ENCODE results near the gene SNTN. TPM values are rescaled to one million over a fixed set of nuclear protein-coding genes. Genes with fewer than 3 reads are reported as not detected.
"Not testable (repeated sequence)": the region's sequence is repeated elsewhere in the genome, so short reads cannot be mapped to it uniquely, and the experiment has no call there.

Gene SNTN
- total RNA-seq, 2 experiments from 2014 or later = not detected

GRCh38 chr3:63644928-63645781 is 7.3 kb upstream of the SNTN start:
- CTCF ChIA-PET; H3K4me1 Mint-ChIP-seq; H3K4me3 Mint-ChIP-seq; DNase-seq; H3K27ac Mint-ChIP-seq; H3K9me3 Mint-ChIP-seq; H3K36me3 Mint-ChIP-seq (ENCODE audit: low read depth); H3K27me3 Mint-ChIP-seq; POLR2A ChIA-PET: not testable (repeated sequence)

- Mint-ChIP-seq H3K9me3 (no peaks in the 10 kb centered on the region), H3K4me3 (no peak overlapping the region), H3K36me3 (ENCODE audit: low read depth) (no peaks in the 10 kb centered on the region), H3K4me1 (no peaks in the 10 kb centered on the region), H3K27ac (no peak overlapping the region), H3K27me3 (no peaks in the 10 kb centered on the region)
- POLR2A ChIA-PET = no interaction called here
- DNase-seq = no peak
- CTCF ChIA-PET = no interaction called here
Observed at GRCh38 chr3:63654211-63654610, 1.7 kb downstream of the SNTN start.

GRCh38 chr3:63654931-63655330 is 2.5 kb downstream of the SNTN start:
- ChIA-PET POLR2A (no interaction called here), CTCF (no interaction called here)
- DNase-seq = no peak
- no peaks in the 10 kb centered on the region for H3K27me3 Mint-ChIP-seq
- no peaks in the 10 kb centered on the region for H3K4me1 Mint-ChIP-seq
- H3K4me3 Mint-ChIP-seq = no peak overlapping the region
- no peaks in the 10 kb centered on the region for H3K9me3 Mint-ChIP-seq
- H3K27ac Mint-ChIP-seq = no peak overlapping the region
- H3K36me3 Mint-ChIP-seq (ENCODE audit: low read depth) = no peaks in the 10 kb centered on the region

- POLR2A ChIA-PET = no interaction called here
- no peak overlapping the region for H3K27ac Mint-ChIP-seq
- H3K9me3 Mint-ChIP-seq = no peaks in the 10 kb centered on the region
- CTCF ChIA-PET = no interaction called here
- H3K4me1 Mint-ChIP-seq = no peaks in the 10 kb centered on the region
- H3K36me3 Mint-ChIP-seq (ENCODE audit: low read depth) = no peaks in the 10 kb centered on the region
- no peak for DNase-seq
- H3K4me3 Mint-ChIP-seq = no peak overlapping the region
- H3K27me3 Mint-ChIP-seq = no peaks in the 10 kb centered on the region
Observed at GRCh38 chr3:63655519-63655918, 3.0 kb downstream of the SNTN start.

- CTCF ChIA-PET = no interaction called here
- no peaks in the 10 kb centered on the region for H3K4me1 Mint-ChIP-seq
Observed at GRCh38 chr3:63656786-63657185, 4.3 kb downstream of the SNTN start.

GRCh38 chr3:63661242-63661641 is 8.8 kb downstream of the SNTN start:
- DNase-seq = no peak
- POLR2A ChIA-PET = no interaction called here
- Mint-ChIP-seq H3K27me3 (no peaks in the 10 kb centered on the region), H3K9me3 (no peaks in the 10 kb centered on the region), H3K4me3 (no peak overlapping the region), H3K27ac (no peak overlapping the region), H3K36me3 (ENCODE audit: low read depth) (no peaks in the 10 kb centered on the region), H3K4me1 (no peaks in the 10 kb centered on the region)
- CTCF ChIA-PET = no interaction called here

More at GRCh38 chr3:63656786-63657185, 4.3 kb downstream of the SNTN start:
- H3K36me3 Mint-ChIP-seq (ENCODE audit: low read depth) = no peaks in the 10 kb centered on the region
- POLR2A ChIA-PET = interaction anchor here (0.6 kb wide), 1 partner anchor 23 kb away, joined by 7 read pairs; no protein-coding TSS in a partner anchor
- H3K4me3 Mint-ChIP-seq = no peak overlapping the region
- H3K27me3 Mint-ChIP-seq = no peaks in the 10 kb centered on the region
- no peak for DNase-seq
- no peak overlapping the region for H3K27ac Mint-ChIP-seq
- no peaks in the 10 kb centered on the region for H3K9me3 Mint-ChIP-seq

- no peak overlapping the region for H3K4me3 Mint-ChIP-seq
- no peaks in the 10 kb centered on the region for H3K4me1 Mint-ChIP-seq
- ChIA-PET CTCF (interaction anchor here (0.6 kb wide), 1 partner anchor 396 kb away, joined by 3 read pairs; no protein-coding TSS in a partner anchor), POLR2A (no interaction called here)
- no peak overlapping the region for H3K27ac Mint-ChIP-seq
- H3K9me3 Mint-ChIP-seq = no peaks in the 10 kb centered on the region
- no peaks in the 10 kb centered on the region for H3K27me3 Mint-ChIP-seq
- DNase-seq = no peak
- no peaks in the 10 kb centered on the region for H3K36me3 Mint-ChIP-seq (ENCODE audit: low read depth)
Observed at GRCh38 chr3:63662011-63662410, 9.5 kb downstream of the SNTN start.

- no peaks in the 10 kb centered on the region for H3K4me1 Mint-ChIP-seq
- POLR2A ChIA-PET = no interaction called here
- CTCF ChIA-PET = interaction anchor here (0.6 kb wide), 1 partner anchor 396 kb away, joined by 3 read pairs; no protein-coding TSS in a partner anchor
- no peaks in the 10 kb centered on the region for H3K36me3 Mint-ChIP-seq (ENCODE audit: low read depth)
- H3K27ac Mint-ChIP-seq = no peak overlapping the region
- no peaks in the 10 kb centered on the region for H3K9me3 Mint-ChIP-seq
- H3K27me3 Mint-ChIP-seq = no peaks in the 10 kb centered on the region
- H3K4me3 Mint-ChIP-seq = no peak overlapping the region
- no peak for DNase-seq
Observed at GRCh38 chr3:63662500-63662899, 10.0 kb downstream of the SNTN start.

- ChIA-PET POLR2A (no interaction called here), CTCF (no interaction called here)
- Mint-ChIP-seq H3K4me3 (no peak overlapping the region), H3K36me3 (ENCODE audit: low read depth) (no peaks in the 10 kb centered on the region), H3K4me1 (no peaks in the 10 kb centered on the region), H3K27me3 (no peaks in the 10 kb centered on the region), H3K27ac (no peak overlapping the region), H3K9me3 (no peaks in the 10 kb centered on the region)
- no peak for DNase-seq
Observed at GRCh38 chr3:63670544-63670943, 18.1 kb downstream of the SNTN start.

- no peaks in the 10 kb centered on the region for H3K36me3 Mint-ChIP-seq (ENCODE audit: low read depth)
- H3K4me1 Mint-ChIP-seq = no peaks in the 10 kb centered on the region
- DNase-seq = no peak
- no peak overlapping the region for H3K4me3 Mint-ChIP-seq
- CTCF ChIA-PET = interaction anchor here (1.3 kb wide), 1 partner anchor 12 kb away, joined by 3 read pairs; no protein-coding TSS in a partner anchor
- H3K27ac Mint-ChIP-seq = no peak overlapping the region
- H3K9me3 Mint-ChIP-seq = no peaks in the 10 kb centered on the region
- POLR2A ChIA-PET = no interaction called here
- no peaks in the 10 kb centered on the region for H3K27me3 Mint-ChIP-seq
Observed at GRCh38 chr3:63673111-63673510, 20.6 kb downstream of the SNTN start.

- no peaks in the 10 kb centered on the region for H3K9me3 Mint-ChIP-seq
- H3K4me1 Mint-ChIP-seq = no peaks in the 10 kb centered on the region
- H3K27ac Mint-ChIP-seq = no peak overlapping the region
- H3K27me3 Mint-ChIP-seq = no peaks in the 10 kb centered on the region
- POLR2A ChIA-PET = no interaction called here
- CTCF ChIA-PET = no interaction called here
- DNase-seq = no peak
- H3K36me3 Mint-ChIP-seq (ENCODE audit: low read depth) = no peaks in the 10 kb centered on the region
- no peak overlapping the region for H3K4me3 Mint-ChIP-seq
Observed at GRCh38 chr3:63674586-63674985, 22.1 kb downstream of the SNTN start.

GRCh38 chr3:63679186-63679585 is 26.7 kb downstream of the SNTN start:
- Mint-ChIP-seq H3K27ac (no peak overlapping the region), H3K36me3 (ENCODE audit: low read depth) (no peaks in the 10 kb centered on the region), H3K27me3 (no peaks in the 10 kb centered on the region), H3K9me3 (no peaks in the 10 kb centered on the region), H3K4me3 (no peak overlapping the region), H3K4me1 (no peaks in the 10 kb centered on the region)
- no peak for DNase-seq
- POLR2A ChIA-PET = no interaction called here
- CTCF ChIA-PET = no interaction called here

GRCh38 chr3:63684081-63684480 is 31.6 kb downstream of the SNTN start:
- Mint-ChIP-seq H3K4me3 (no peak overlapping the region), H3K4me1 (no peaks in the 10 kb centered on the region), H3K9me3 (no peaks in the 10 kb centered on the region), H3K27ac (no peak overlapping the region), H3K27me3 (no peaks in the 10 kb centered on the region), H3K36me3 (ENCODE audit: low read depth) (no peaks in the 10 kb centered on the region)
- ChIA-PET POLR2A (no interaction called here), CTCF (no interaction called here)
- no peak for DNase-seq

- no peaks in the 10 kb centered on the region for H3K9me3 Mint-ChIP-seq
- ChIA-PET POLR2A (no interaction called here), CTCF (interaction anchor here (0.7 to 1.0 kb wide), 2 partner anchors 12 to 19 kb away, joined by 3 read pairs; no protein-coding TSS in a partner anchor)
- no peaks in the 10 kb centered on the region for H3K36me3 Mint-ChIP-seq (ENCODE audit: low read depth)
- no peak overlapping the region for H3K4me3 Mint-ChIP-seq
- no peaks in the 10 kb centered on the region for H3K4me1 Mint-ChIP-seq
- H3K27me3 Mint-ChIP-seq = no peaks in the 10 kb centered on the region
- no peak overlapping the region for H3K27ac Mint-ChIP-seq
- DNase-seq = no peak
Observed at GRCh38 chr3:63685340-63685739, 32.9 kb downstream of the SNTN start.
